Mesodermal cell (in vitro differentiated cells): ENCODE measurements around the gene RBM7.

ENCODE experiments used
- H3K27ac ChIP-seq: 2 replicates; pipeline ENCODE4 v1.7.0; 2013; ENCODE audit warnings: mild to moderate bottlenecking, low read depth, low read length, moderate library complexity; ENCODE audit not compliant: severe bottlenecking
- H3K36me3 ChIP-seq: 2 replicates; pipeline ENCODE4 v1.7.1; 2013; ENCODE audit warnings: mild to moderate bottlenecking, low read length, moderate library complexity; ENCODE audit not compliant: control insufficient read depth, insufficient read depth
- H3K4me1 ChIP-seq: one replicate; pipeline ENCODE4 v1.7.1; 2013; ENCODE audit warnings: mild to moderate bottlenecking, low read length; ENCODE audit not compliant: insufficient read depth, control insufficient read depth, poor library complexity, severe bottlenecking
- H3K4me3 ChIP-seq: 2 replicates; pipeline ENCODE4 v1.7.0; 2013; ENCODE audit warnings: low read length, control low read depth, mild to moderate bottlenecking; ENCODE audit not compliant: insufficient read depth, poor library complexity, severe bottlenecking; ENCODE audit errors: extremely low read depth
- H3K9me3 ChIP-seq: 2 replicates; pipeline ENCODE4 v1.7.1; 2013; ENCODE audit warnings: mild to moderate bottlenecking, low read length, moderate library complexity; ENCODE audit not compliant: control insufficient read depth
- WGBS, 2 experiments: methylation state at CpG; one replicate each; pipeline ENCODE4 v1.1.5; 2013; ENCODE audit warnings: missing lambda C conversion rate in 2 of 2; ENCODE audit not compliant: insufficient coverage in 2 of 2; 5-methylcytosine and 5-hydroxymethylcytosine counted together

The RBM7 gene

GRCh38 chr11:114397349-114397982 lies 3.0 kb upstream of the RBM7 start:
- H3K27ac ChIP-seq, result no peak overlapping the region
- no peaks in the 10 kb centered on the region for H3K36me3 ChIP-seq
- no peak overlapping the region for H3K4me3 ChIP-seq
- WGBS, 2 experiments, result no CpG with 5 or more reads among the region's 2 CpGs
- H3K4me1 ChIP-seq, result peaks cover 12% of the 10 kb centered on the region
- H3K9me3 ChIP-seq, result no peaks in the 10 kb centered on the region

- Histone ChIP-seq H3K36me3 (peaks cover 2% of the 10 kb centered on the region), H3K4me3 (peak overlapping the region; percentile 1), H3K9me3 (no peaks in the 10 kb centered on the region), H3K4me1 (peaks cover 12% of the 10 kb centered on the region), H3K27ac (no peak overlapping the region)
- WGBS, 2 experiments, result 100% methylated on average over 1 of the region's 4 CpGs; no CpG with 5 or more reads in 1 of the 2 experiments
These were observed 2.1 kb upstream of the RBM7 start for GRCh38 chr11:114398303-114398920.

GRCh38 chr11:114399490-114400215 lies 813 bp upstream of the RBM7 start:
- peaks cover 12% of the 10 kb centered on the region for H3K4me1 ChIP-seq
- no peaks in the 10 kb centered on the region for H3K9me3 ChIP-seq
- 3% methylated on average over 23 to 26 of the region's 29 CpGs for WGBS, 2 experiments
- H3K4me3 ChIP-seq, result peak overlapping the region; percentile 84
- H3K36me3 ChIP-seq, result peaks cover 13% of the 10 kb centered on the region
- peak overlapping the region; percentile 100 for H3K27ac ChIP-seq

GRCh38 chr11:114400915-114401223 lies 403 bp downstream of the RBM7 start:
- H3K4me1 ChIP-seq, result peaks cover 12% of the 10 kb centered on the region
- H3K4me3 ChIP-seq, result peak overlapping the region; percentile 84
- 0% methylated on average over 2 to 7 of the region's 8 CpGs for WGBS, 2 experiments
- peaks cover 22% of the 10 kb centered on the region for H3K36me3 ChIP-seq
- H3K27ac ChIP-seq, result peak overlapping the region; percentile 100
- no peaks in the 10 kb centered on the region for H3K9me3 ChIP-seq

- Histone ChIP-seq H3K27ac (peak overlapping the region; percentile 100), H3K36me3 (peaks cover 27% of the 10 kb centered on the region), H3K4me1 (peaks cover 12% of the 10 kb centered on the region), H3K4me3 (peak overlapping the region; percentile 84), H3K9me3 (no peaks in the 10 kb centered on the region)
- WGBS, 2 experiments, result no CpG with 5 or more reads among the region's 4 CpGs
These were observed 845 bp downstream of the RBM7 start for GRCh38 chr11:114401311-114401710.

GRCh38 chr11:114412946-114413345 lies 12.5 kb downstream of the RBM7 start:
- Histone ChIP-seq H3K27ac (no peak overlapping the region), H3K36me3 (peaks cover 53% of the 10 kb centered on the region), H3K4me1 (no peaks in the 10 kb centered on the region), H3K9me3 (no peaks in the 10 kb centered on the region), H3K4me3 (no peak overlapping the region)
- WGBS, 2 experiments, result 100% methylated on average over 3 of the region's 4 CpGs

- no peaks in the 10 kb centered on the region for H3K4me1 ChIP-seq
- no peak overlapping the region for H3K27ac ChIP-seq
- 88 to 90% methylated on average over 8 to 9 of the region's 10 CpGs for WGBS, 2 experiments
- no peak overlapping the region for H3K4me3 ChIP-seq
- no peaks in the 10 kb centered on the region for H3K9me3 ChIP-seq
- peaks cover 52% of the 10 kb centered on the region for H3K36me3 ChIP-seq
These were observed 13.5 kb downstream of the RBM7 start for GRCh38 chr11:114413958-114414357.

- H3K4me1 ChIP-seq, result no peaks in the 10 kb centered on the region
- H3K36me3 ChIP-seq, result peaks cover 30% of the 10 kb centered on the region
- H3K27ac ChIP-seq, result no peak overlapping the region
- H3K9me3 ChIP-seq, result no peaks in the 10 kb centered on the region
- H3K4me3 ChIP-seq, result no peak overlapping the region
These were observed 16.0 kb downstream of the RBM7 start for GRCh38 chr11:114416441-114416961.

- H3K36me3 ChIP-seq, result no peaks in the 10 kb centered on the region
- H3K4me1 ChIP-seq, result no peaks in the 10 kb centered on the region
- H3K9me3 ChIP-seq, result no peaks in the 10 kb centered on the region
- WGBS, 2 experiments, result 93 to 100% methylated on average over 2 to 3 of the region's 4 CpGs
- no peak overlapping the region for H3K4me3 ChIP-seq
- no peak overlapping the region for H3K27ac ChIP-seq
These were observed 25.8 kb downstream of the RBM7 start for GRCh38 chr11:114426280-114426679.

- Histone ChIP-seq H3K27ac (no peak overlapping the region), H3K4me1 (no peaks in the 10 kb centered on the region), H3K9me3 (no peaks in the 10 kb centered on the region), H3K4me3 (no peak overlapping the region), H3K36me3 (peaks cover 4% of the 10 kb centered on the region)
These were observed 29.8 kb downstream of the RBM7 start for GRCh38 chr11:114430290-114430689.

- H3K27ac ChIP-seq, result no peak overlapping the region
- 100% methylated on average over 1 of the region's 3 CpGs; no CpG with 5 or more reads in 1 of the 2 experiments for WGBS, 2 experiments
- H3K9me3 ChIP-seq, result no peaks in the 10 kb centered on the region
- no peak overlapping the region for H3K4me3 ChIP-seq
- peaks cover 4% of the 10 kb centered on the region for H3K4me1 ChIP-seq
- H3K36me3 ChIP-seq, result peaks cover 4% of the 10 kb centered on the region
These were observed 32.4 kb downstream of the RBM7 start for GRCh38 chr11:114432893-114433292.
